GM18508 (cell line): ENCODE data around the gene ADAM19.

ENCODE experiments used
- ATAC-seq: cut with Tn5 transposase; IDR thresholded peaks from one replicate; pipeline ENCODE4 v1.9.1; 2021; ENCODE audit warnings: moderate number of reproducible peaks; ENCODE audit not compliant: insufficient read depth, unreplicated experiment

ADAM19 gene

GRCh38 chr5:157563929-157564716 lies 11.5 kb downstream of the ADAM19 start:
- ATAC-seq = no peak

GRCh38 chr5:157563373-157563928 lies 12.1 kb downstream of the ADAM19 start:
- no peak for ATAC-seq

GRCh38 chr5:157562111-157562581 lies 13.4 kb downstream of the ADAM19 start:
- no peak for ATAC-seq

GRCh38 chr5:157561110-157561509 lies 14.5 kb downstream of the ADAM19 start:
- ATAC-seq = no peak

- no peak for ATAC-seq
Measured at GRCh38 chr5:157559301-157559700, 16.3 kb downstream of the ADAM19 start.

GRCh38 chr5:157558681-157559080 lies 16.9 kb downstream of the ADAM19 start:
- no peak for ATAC-seq

GRCh38 chr5:157558041-157558595 lies 17.5 kb downstream of the ADAM19 start:
- no peak for ATAC-seq

- no peak for ATAC-seq
Measured at GRCh38 chr5:157556615-157557418, 18.8 kb downstream of the ADAM19 start.

- ATAC-seq = no peak
Measured at GRCh38 chr5:157555037-157555640, 20.4 kb downstream of the ADAM19 start.

GRCh38 chr5:157554179-157555036 lies 21.2 kb downstream of the ADAM19 start:
- no peak for ATAC-seq

GRCh38 chr5:157552650-157553049 lies 22.9 kb downstream of the ADAM19 start:
- ATAC-seq = no peak

- ATAC-seq = no peak
Measured at GRCh38 chr5:157550663-157551062, 24.9 kb downstream of the ADAM19 start.

- no peak for ATAC-seq
Measured at GRCh38 chr5:157549954-157550549, 25.5 kb downstream of the ADAM19 start.

GRCh38 chr5:157549283-157549629 lies 26.3 kb downstream of the ADAM19 start:
- no peak for ATAC-seq

GRCh38 chr5:157548513-157549282 lies 26.9 kb downstream of the ADAM19 start:
- ATAC-seq = no peak

- ATAC-seq = no peak
Measured at GRCh38 chr5:157547941-157548512, 27.5 kb downstream of the ADAM19 start.

- ATAC-seq = no peak
Measured at GRCh38 chr5:157546456-157547100, 29.0 kb downstream of the ADAM19 start.
